ENCODE data around the gene CTIF.

DNA sequence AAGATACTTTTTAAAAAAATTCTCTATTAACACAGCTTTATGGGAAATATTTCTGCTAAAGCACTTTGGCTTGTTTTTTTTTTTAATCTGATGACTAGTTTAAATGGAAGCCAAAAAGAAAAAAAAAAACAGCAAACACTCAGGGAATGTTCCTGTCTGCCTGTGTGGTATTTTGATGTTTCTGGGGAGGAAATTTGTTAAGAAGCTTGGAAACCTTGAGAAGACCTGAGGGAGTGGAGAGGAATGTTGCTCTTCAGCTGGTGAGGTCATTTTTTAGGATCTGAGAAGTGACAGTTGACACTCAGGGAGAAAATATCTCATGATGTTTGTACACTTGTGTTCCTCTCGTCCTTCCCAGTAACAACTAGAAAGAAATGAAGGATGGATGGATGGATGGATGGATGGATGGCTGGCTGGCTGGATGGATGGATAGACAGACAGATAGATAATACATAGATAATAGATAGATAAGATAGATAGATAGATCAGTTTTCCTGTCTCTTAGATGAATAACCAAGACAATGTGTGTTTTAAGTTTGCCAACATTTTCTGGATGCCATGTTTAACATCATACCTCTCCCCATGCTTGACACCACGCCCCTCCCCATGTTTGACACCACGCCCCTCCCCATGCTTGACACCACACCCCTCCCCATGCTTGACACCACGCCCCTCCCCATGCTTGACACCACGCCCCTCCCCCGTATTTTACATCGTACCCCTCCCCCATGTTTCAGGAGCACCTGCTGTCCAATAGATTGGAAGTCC lies 84.8 kb downstream of the CTIF start:
- TF ChIP-seq, protein P1, sequence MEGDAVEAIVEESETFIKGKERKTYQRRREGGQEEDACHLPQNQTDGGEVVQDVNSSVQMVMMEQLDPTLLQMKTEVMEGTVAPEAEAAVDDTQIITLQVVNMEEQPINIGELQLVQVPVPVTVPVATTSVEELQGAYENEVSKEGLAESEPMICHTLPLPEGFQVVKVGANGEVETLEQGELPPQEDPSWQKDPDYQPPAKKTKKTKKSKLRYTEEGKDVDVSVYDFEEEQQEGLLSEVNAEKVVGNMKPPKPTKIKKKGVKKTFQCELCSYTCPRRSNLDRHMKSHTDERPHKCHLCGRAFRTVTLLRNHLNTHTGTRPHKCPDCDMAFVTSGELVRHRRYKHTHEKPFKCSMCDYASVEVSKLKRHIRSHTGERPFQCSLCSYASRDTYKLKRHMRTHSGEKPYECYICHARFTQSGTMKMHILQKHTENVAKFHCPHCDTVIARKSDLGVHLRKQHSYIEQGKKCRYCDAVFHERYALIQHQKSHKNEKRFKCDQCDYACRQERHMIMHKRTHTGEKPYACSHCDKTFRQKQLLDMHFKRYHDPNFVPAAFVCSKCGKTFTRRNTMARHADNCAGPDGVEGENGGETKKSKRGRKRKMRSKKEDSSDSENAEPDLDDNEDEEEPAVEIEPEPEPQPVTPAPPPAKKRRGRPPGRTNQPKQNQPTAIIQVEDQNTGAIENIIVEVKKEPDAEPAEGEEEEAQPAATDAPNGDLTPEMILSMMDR (IDR thresholded peaks at IDR 0.05), result no peak
- no peak for TF ChIP-seq POLR2A (IDR thresholded peaks at IDR 0.05)
- no peak for TF ChIP-seq POLR2AphosphoS5 (IDR thresholded peaks at IDR 0.05; ENCODE audit: insufficient read depth in 1 of 2, low read depth in 1 of 2)
